Retinal pigment epithelial cell (primary cell): ENCODE results near the gene PLA2G2D.

Source experiments
- DNase-seq: peaks from one replicate; pipeline ENCODE4 v3.0.0-alpha.2; 2010; ENCODE audit warnings: low read depth
- H3K4me3 ChIP-seq: 2 replicates; pipeline ENCODE4 v1.5.1; 2011; ENCODE audit warnings: mild to moderate bottlenecking, low read length, control low read depth, moderate library complexity
- TF ChIP-seq, protein P1 (sequence below): conservative IDR thresholded peaks from 2 replicates; pipeline ENCODE4 v1.5.1; 2011; ENCODE audit warnings: low read depth, low read length, control low read depth, inconsistent platforms

Gene PLA2G2D

DNA sequence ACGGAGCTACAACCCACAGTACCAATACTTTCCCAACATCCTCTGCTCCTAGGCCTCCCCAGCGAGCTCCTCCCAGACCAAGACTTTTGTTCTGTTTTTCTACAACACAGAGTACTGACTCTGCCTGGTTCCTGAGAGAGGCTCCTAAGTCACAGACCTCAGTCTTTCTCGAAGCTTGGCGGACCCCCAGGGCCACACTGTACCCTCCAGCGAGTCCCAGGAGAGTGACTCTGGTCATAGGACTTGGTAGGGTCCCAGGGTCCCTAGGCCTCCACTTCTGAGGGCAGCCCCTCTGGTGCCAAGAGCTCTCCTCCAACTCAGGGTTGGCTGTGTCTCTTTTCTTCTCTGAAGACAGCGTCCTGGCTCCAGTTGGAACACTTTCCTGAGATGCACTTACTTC lies 28.7 kb downstream of the PLA2G2D start:
- no peak overlapping the region for H3K4me3 ChIP-seq
- TF ChIP-seq, protein P1, sequence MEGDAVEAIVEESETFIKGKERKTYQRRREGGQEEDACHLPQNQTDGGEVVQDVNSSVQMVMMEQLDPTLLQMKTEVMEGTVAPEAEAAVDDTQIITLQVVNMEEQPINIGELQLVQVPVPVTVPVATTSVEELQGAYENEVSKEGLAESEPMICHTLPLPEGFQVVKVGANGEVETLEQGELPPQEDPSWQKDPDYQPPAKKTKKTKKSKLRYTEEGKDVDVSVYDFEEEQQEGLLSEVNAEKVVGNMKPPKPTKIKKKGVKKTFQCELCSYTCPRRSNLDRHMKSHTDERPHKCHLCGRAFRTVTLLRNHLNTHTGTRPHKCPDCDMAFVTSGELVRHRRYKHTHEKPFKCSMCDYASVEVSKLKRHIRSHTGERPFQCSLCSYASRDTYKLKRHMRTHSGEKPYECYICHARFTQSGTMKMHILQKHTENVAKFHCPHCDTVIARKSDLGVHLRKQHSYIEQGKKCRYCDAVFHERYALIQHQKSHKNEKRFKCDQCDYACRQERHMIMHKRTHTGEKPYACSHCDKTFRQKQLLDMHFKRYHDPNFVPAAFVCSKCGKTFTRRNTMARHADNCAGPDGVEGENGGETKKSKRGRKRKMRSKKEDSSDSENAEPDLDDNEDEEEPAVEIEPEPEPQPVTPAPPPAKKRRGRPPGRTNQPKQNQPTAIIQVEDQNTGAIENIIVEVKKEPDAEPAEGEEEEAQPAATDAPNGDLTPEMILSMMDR, result no peak
- no peak for DNase-seq

GRCh38 chr1:20090119-20090518 lies 29.2 kb downstream of the PLA2G2D start:
- TF ChIP-seq, protein P1, result no peak
- no peak overlapping the region for H3K4me3 ChIP-seq
- DNase-seq, result no peak

- no peak for DNase-seq
- H3K4me3 ChIP-seq, result no peak overlapping the region
- TF ChIP-seq, protein P1, result no peak
Observed at GRCh38 chr1:20089328-20090077, 29.8 kb downstream of the PLA2G2D start.

GRCh38 chr1:20087668-20088067 lies 31.7 kb downstream of the PLA2G2D start:
- DNase-seq, result no peak
- TF ChIP-seq, protein P1, result peak; percentile 30
- no peak overlapping the region for H3K4me3 ChIP-seq

DNA sequence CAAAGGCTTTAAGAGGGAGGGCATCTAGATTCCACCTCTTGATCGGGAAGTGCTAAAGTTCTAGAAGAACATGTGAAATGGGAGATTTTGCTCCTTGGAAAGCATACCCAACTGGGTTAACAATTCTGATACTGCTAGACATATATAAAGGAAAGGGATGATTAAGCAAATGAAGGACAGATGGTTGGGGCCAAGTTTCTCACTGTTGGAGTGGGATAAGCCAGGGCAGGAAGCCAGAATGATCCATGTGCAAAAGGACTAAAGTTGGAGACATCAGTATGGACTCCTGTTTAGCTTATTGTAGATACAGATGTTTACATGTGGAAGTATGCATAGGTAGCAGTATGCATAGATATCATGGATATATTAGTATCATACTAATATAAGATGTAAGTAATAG lies 32.5 kb downstream of the PLA2G2D start:
- no peak for DNase-seq
- no peak overlapping the region for H3K4me3 ChIP-seq
- TF ChIP-seq, protein P1, result no peak

- no peak overlapping the region for H3K4me3 ChIP-seq
- TF ChIP-seq, protein P1, result no peak
- no peak for DNase-seq
Observed at GRCh38 chr1:20083178-20083944, 36.0 kb downstream of the PLA2G2D start.
